ENCODE results near the gene NUDT6. TPM values are rescaled to one million over a fixed set of nuclear protein-coding genes. Genes with fewer than 3 reads are reported as not detected.

NUDT6 gene
- total RNA-seq, 1 donor from 2014 or later, result 5.5 TPM

Other genes with a start within 250 kb of the NUDT6 start
- gene BBS12, start 189.9 kb downstream of the NUDT6 start, total RNA-seq, result 1.9 TPM
- gene FGF2, start 95.8 kb downstream of the NUDT6 start, total RNA-seq, result 39.1 TPM

All from mesenteric fat pad (tissue), 1 donor.